Activated CD8-positive, alpha-beta memory T cell treated with anti-CD3 and anti-CD28 coated beads, Interleukin-2, amount 50 U/mL, for 4 hours (primary cell): ENCODE results near the gene BCKDK.
"Not testable (repeated sequence)": the region's sequence is repeated elsewhere in the genome, so short reads cannot be mapped to it uniquely, and the experiment has no call there.

Experiments
- DNase-seq: peaks from one replicate; pipeline ENCODE4 v3.0.0-alpha.2; 2020

BCKDK gene

GRCh38 chr16:31100876-31101641 lies 7.1 kb upstream of the BCKDK start:
- not testable (repeated sequence) for DNase-seq

DNA sequence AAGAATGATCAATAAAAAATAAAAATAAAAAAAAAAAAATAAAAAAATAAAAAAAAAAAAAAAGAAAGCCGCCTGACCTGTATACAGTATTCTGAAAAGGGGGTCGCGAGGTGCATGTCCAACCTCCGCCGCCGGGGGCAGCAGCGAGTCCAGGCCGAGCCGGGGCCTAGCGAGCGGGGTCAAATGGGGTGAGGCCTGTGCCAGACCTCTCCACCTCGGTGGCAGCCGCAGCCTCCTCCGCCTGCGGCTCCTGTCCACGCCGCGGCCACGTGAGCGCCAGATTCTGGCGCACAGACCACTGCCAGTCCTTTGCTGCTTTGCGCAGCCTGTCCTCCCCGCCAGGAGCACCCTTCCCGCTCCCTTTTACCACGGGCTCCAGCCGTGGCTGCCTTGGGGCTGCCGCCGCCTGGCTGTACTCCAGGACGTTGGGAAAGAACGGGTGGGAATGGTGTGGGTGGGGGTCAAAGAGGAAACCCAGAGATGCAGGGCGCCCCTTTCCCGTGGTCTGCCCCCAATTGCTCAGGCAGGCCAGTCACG lies 2.4 kb upstream of the BCKDK start:
- peak; percentile 84 for DNase-seq

DNA sequence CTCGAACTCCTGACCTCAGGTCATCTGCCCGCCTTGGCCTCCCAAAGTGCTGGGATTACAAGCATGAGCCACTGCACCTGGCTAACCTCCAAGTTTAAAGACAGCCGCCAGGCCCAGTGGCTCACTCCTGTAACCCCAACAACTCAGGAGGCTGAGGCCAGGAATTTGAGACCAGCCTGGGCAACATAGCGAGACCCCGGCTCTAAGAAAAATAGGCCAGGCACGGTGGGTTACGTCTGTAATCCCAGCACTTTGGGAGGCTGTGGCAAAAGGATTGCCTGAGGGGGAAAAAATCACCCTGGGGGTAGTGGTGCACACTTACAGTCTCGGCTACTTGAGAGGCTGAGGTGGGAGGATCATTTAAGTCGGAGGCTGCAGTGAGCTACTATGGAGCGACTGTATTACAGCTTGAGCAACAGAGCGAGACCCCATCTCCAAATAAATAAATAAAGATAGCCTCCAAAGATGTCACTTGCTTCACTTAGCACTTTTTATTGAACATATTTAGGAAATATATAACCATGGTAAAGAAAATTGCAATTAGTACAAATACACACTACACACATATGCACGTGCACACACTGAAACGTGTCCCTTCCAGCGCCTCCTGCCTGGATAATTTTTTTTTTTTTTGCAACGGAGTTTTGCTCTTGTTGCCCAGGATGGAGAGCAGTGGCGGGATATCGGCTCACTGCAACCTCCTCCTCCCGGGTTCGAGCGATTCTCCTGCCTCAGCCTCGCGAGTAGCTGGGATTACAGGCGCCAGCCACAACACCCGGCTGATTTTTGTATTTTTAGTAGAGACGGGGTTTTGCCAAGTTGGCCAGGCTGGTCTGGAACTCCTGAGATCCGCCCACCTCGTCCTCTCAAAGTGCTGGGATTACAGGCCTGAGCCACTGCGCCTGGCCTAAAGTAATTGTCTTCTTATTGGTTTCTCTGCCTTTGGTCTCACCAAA lies 1.4 kb upstream of the BCKDK start:
- no peak for DNase-seq

DNA sequence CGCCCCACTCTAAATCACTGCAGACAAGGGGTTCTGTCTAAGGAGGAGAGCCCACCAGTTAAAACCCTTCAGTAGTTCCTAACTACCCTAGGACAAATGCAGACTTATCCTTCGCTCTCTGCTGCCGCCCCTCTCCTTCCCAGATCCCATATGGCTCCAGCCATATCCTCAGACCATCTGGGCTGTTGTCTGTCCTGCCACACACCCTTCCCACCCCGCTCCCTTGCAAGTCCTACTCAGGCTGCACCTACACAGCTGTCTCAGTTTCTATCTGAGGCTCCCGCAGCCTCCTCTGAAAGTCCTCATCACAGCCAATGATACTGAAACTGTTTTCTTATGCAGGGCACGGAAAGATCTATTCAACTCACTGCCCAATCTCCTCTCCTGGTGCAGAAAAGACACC lies 720 bp upstream of the BCKDK start:
- no peak for DNase-seq

- DNase-seq = no peak
Measured at GRCh38 chr16:31108794-31109558, 790 bp downstream of the BCKDK start.

DNA sequence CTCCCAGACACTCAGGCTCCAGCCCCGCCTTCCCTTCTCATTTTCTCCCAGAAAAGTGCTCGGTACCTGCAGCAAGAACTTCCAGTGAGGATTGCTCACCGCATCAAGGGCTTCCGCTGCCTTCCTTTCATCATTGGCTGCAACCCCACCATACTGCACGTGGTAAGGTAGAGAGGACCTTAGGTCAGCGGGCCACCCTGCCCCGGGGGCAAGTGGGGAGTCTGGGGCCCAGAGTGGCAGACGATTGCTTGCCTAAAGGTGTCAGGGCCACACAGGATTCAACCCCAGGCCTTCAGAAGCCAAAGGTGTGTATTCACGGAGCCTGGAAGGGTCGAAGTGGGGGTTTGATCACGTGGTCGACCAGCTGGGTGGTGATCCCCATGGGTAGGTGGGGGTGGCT lies 1.4 kb downstream of the BCKDK start:
- no peak for DNase-seq

DNA sequence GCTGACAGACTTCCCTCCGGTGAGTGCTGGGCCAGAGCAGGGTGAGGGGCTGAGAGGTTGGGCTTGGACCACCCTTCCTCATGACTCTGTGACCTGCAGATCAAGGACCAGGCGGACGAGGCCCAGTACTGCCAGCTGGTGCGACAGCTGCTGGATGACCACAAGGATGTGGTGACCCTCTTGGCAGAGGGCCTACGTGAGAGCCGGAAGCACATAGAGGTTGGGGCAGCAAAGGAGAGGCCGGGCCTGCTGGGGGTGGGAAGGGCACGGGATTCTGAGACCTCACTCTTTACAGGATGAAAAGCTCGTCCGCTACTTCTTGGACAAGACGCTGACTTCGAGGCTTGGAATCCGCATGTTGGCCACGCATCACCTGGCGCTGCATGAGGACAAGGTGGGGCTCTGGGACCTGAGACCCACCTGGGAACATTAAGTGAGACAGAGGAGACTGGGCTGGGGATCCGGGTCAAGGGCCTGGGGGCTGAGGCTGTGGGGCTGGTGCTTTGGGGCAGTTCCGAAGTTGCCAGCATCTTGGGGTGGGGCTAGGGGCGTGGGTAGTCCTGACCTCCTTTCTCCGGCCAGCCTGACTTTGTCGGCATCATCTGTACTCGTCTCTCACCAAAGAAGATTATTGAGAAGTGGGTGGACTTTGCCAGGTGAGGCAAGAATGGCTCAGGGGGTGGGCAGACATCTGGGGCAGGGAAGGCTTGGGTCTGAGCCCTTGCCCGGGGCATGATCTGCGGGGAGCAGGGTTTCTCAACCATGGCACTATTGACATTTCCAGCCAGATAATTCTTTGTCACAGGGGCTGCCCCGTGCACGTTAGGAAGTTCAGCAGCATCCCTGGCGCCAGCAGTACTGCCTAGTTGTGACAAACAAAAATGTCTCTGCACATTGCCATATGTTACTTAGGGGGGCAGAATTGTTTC lies 2.2 kb downstream of the BCKDK start:
- no peak for DNase-seq

DNA sequence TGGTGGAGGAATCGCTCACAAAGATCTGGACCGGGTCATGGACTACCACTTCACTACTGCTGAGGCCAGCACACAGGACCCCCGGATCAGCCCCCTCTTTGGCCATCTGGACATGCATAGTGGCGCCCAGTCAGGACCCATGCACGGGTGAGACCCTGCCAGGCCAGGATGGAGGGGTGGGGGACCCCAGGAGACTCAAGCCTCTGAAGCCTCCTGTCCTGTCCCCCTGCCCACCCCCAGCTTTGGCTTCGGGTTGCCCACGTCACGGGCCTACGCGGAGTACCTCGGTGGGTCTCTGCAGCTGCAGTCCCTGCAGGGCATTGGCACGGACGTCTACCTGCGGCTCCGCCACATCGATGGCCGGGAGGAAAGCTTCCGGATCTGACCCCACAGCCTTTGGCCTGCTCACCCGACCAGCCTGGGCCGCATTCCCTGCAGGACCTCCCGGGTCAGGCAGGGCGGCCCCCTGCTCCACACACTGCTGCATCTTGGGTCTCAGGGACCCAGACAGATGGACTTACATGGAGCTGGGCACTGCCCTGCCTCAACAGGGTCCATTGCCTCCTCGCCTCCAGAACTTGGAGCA lies 3.8 kb downstream of the BCKDK start:
- DNase-seq = no peak

DNA sequence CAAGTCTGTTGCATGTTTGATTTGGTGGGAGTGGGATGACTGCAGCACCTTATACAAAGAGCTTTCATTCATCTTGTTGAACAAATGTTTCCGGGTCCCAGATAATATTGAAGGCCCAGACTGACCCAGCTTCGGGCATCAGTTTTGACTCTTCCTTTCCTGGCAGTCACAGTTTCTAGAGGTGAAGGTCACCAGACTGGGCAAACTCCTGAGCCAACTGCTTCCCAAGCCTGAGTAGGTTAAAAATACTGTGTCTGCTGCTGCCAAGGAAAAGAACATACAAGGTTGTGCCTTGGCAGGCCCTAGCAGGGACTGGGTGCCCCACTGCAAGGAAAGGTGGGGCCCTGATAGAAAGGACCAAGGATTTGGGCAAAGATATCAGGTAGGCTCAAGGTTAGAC lies 4.5 kb downstream of the BCKDK start:
- no peak for DNase-seq

DNA sequence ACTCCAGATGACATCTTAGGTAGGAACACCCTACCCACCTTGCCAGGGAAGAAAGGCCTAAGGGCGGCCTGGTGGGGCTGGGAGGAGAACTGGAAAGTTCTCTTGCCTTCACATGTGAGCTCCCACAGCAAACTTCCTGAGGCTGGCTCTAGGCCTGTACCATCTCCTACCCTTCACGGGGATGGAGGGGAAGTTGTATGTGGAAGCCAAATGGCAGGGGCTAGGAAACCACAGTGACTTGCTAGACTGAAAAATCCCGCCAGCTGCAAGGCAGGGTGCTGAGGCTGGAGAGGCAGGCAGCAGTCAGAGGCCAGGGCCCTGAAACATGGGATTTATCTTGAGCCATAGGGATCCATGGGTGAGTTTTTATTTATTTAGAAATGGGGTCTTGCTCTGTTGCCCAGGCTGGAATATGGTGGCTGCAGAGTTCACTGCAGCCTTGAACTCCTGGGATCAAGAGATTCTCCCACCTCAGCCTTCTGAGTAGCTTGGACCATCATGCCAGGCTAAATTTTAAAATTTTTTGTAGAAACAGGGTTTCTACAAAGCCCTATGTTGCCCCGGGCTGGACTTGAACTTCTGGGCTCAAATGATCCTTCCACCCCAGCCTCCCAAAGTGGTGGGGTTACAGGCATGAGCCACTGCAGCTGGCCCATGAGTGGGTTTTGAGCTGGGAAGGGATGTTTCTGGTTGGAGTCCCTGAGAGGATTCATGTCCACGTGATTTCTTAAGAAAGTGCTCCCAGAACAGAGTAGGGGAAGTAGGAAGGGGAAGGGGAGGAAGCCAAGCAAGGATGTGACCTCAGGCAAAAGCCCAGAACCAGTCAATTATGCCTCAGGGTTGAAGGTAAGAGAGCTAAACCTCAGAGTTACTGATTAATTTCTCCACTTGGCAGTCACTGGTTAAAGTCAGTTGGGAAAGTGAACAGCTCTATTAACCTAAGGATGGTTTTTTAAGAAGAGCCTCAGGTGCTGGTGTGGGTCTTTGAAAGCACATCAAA lies 5.2 kb downstream of the BCKDK start:
- no peak for DNase-seq

GRCh38 chr16:31114468-31114867 lies 6.3 kb downstream of the BCKDK start:
- DNase-seq = no peak

- peak; percentile 96 for DNase-seq
Measured at GRCh38 chr16:31117384-31118222, 9.4 kb downstream of the BCKDK start, which contains the start of gene KAT8. TSS of gene KAT8 (plus strand) at chr16:31117664. CDS start at chr16:31117682, 18 bp downstream.

DNA sequence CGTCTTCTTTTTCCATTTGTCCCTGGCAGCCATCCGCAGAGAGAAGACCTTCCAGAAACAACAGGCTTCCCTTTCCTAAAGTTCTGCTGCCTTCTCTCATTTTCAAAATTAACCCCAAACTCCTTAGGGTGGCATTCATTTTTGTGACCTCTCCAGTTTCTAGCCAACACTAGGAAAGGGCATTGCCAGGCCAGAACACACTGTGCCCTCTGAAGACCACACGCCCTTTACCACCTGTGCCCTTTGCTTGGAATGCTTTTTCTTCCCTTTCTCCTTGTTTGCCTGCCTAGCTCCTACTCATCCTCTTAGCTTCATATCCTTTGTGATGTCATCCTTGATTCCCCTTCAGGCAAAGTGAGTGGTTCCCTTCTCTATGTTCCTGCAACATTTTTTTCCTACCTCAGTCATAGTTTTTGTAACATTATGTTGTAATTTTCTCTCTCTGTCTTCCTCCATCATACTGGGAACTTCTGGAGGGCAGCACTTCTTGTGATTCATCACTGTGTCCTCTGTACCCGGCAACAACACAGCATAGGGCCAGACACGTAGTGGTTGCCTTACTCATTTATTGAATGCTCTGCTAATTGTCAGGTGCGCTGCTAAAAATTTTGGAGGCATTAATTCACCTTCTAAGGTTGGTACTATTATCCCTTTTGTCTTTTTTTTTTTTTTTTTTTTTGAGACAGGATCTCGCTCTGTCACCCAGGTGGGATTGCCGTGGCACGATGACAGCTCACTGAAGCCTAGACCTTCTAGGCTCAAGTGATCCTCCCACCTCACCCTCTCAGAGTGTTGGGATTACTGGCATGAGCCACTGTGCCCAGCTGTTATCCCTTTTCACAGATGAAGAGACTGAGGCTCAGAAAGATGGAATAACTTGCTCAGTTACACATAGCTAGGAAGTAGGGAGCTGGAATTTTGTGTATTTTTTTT lies 10.3 kb downstream of the BCKDK start:
- DNase-seq = no peak

- DNase-seq = no peak
Measured at GRCh38 chr16:31120129-31120528, 11.9 kb downstream of the BCKDK start.

- no peak for DNase-seq
Measured at GRCh38 chr16:31125844-31126243, 17.7 kb downstream of the BCKDK start.

DNA sequence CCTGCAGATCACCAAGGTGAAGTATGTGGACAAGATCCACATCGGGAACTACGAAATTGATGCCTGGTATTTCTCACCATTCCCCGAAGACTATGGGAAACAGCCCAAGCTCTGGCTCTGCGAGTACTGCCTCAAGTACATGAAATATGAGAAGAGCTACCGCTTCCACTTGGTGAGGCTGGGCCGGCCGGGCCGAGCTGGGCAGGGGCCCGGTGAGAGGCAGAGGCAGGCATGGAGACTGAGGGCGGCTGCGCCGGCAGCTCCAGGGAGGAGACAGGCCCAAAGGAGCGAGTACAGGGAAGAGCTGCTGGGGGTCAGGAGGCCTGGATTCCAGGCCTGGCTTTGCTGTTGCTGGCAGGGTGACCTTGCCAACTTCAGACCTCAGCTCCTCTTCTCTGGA lies 19.0 kb downstream of the BCKDK start:
- no peak for DNase-seq

- no peak for DNase-seq
Measured at GRCh38 chr16:31128711-31129567, 20.8 kb downstream of the BCKDK start.
